GM18507 (cell line): ENCODE measurements around the gene GP1BA.

Experiments
- DNase-seq: peaks from one replicate; pipeline ENCODE4 v3.0.0; 2011; ENCODE audit warnings: low read depth; ENCODE audit not compliant: insufficient read length; ENCODE audit errors: extremely low spot score
- FAIRE-seq: peaks from 2 replicates; lab custom pipeline; 2011; peaks lifted over from hg19 to GRCh38; lab: Jason Lieb, UNC

GP1BA gene

DNA sequence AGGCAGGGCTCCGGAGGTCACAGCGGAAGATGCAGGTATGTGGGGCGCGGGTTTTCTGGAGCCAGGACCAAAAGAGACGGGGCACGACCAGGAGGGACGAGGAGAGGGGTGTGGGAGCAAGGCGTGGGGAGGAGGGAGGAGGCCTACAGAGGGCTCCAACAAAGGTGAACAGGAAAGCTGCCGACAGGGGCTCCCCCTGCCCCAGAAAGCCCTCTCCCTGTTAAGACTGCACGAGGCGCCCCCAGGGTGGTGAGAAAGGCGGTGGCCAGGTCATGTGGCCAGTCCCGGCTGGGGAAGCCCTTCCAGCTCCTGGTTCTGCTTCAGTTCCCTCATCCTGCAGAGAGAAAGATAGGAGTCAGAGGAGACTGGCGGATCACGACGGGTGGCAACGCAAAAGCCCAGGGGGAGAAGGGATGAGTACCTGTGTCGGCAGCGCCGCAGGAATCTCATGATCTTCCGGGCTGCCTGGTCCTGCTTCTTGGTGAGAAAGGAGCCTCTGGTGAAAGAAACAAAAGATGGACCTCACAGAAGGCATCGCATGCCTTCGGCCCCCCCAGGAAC is 36.5 kb downstream of the GP1BA start:
- DNase-seq (no peak), FAIRE-seq (no peak)

DNA sequence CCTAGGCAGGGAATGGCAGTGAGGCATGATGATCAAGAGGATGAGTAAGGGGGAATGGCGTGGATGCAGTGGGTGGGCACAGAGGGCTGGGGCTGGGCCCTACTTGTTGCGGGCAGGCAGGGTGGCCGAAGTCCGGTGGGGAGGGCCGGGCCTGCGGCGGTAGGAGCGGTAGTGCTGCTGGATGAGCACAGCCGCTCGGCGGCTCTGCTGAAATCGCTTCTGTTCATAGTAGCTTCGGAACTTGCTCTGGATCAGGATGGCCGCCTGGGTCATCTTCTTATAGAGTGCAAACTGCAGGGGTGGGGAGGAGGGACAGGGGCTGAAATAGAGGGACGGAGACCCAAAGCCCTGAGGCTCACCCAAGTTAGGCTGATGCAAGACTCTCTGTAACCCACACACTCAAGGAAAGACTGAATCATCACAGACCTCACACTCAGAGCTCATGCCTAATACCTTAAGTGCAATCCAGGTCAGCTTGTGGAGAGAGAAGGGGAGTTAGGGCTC is 37.0 kb downstream of the GP1BA start:
- FAIRE-seq (no peak), DNase-seq (no peak)

DNA sequence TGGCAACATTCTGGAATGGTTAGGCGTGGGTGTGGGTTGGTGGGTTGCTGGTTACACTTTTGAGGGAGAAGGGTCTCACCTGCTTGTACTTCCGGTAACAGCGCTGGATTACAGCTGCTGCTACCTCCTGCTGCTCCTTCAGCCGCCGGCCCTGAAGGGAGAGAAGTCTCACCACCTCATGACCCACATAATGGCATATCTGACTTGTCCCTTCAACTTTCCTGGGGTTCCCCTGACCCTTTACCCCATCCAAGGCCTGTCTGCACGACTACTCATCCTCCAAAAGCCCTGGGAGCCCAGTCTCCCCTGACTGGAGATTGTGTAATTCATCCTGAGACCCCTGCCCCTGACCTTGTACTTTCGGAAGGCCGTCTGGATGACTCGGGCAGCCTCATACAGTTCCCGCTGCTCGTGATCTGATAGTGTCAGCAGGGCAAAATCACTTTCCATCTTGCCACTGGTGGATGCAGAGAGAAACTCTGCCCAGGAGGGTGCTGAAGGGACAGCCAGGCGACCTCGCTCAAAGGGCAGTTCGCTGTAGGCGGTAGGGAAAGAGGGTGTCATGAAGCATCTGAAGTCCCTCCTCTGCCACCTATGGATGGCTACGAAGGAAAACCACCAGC is 37.6 kb downstream of the GP1BA start:
- FAIRE-seq = no peak
- no peak for DNase-seq

DNA sequence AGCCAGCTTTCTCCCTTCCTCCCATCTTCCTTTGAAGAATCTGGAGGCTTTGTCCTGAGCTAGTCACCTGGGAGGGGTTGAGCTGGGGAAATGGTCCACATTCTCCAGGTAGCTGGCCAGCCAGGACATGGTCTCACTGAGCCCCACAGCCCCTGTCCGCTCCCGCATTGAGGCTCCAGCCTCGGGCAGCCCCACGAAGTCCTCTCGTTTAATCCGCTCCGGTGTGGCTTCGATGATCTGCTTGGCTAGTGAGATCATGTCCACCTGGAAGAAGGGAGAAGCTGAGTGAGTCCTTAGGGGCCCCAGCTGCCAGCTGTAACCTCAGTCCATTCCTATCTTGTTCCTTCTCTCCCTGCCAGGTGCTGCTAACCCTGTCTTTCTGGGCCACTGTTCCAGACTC is 38.2 kb downstream of the GP1BA start:
- DNase-seq (no peak), FAIRE-seq (no peak)

DNA sequence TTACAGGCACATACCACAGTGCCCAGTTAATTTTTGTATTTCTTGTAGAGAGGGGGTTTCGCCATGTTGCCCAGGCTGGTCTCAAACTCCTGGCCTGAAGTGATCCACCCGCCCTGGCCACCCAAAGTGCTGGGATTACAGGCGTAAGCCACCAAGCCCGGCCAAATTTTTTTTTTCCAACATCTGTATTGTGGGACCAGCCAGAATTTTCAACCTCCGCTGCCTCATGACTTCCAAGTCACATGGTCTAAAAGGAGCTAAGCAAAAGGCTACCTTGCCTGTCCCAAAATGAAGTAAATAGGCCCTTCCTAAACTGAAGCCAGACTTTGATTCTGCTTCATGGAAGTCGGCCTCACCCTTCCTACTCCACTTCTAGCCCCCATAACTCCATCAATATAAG is 39.7 kb downstream of the GP1BA start:
- no peak for FAIRE-seq

DNA sequence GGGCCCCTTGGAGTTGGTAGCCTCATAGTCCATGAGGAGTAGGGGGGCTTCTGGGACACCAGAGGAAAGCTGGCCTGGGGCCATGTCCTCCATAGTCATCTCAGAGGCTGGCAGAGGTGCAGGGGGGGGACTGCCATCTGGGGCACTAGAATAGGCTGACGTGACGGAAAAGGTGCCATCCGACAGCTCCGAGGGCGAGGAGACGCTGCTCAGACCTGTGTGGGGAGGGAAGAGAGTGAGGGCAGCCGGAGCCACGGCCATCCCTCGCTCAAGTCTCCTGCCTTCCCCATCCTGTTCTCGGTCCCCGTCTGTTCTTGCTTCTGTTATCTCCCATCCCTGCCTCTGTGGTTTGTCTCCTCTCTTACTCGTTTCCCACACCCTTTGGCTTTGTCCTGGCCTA is 40.2 kb downstream of the GP1BA start:
- no peak for FAIRE-seq

More for the DNA sequence above, 39.7 kb downstream of the GP1BA start:
- DNase-seq = no peak

DNA sequence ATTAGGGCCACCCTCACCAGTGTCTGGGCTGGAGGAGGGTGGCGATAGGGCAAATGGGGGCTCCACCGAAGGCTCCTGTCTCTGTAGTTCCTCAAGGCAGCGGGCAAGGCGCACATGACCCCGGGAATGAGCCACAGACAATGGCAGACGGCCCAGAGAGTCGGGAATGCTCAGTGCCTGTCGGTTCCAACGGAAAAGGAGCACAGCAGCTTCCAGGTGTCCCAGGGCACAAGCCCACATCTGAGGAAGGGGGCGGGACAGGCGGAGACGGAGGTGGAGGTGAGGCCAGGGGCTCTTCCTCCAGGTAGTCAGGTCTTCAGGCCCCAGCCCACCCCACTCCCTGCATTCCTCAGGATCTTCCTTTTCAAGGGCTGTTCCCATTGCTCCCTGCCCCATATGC is 40.7 kb downstream of the GP1BA start:
- DNase-seq = no peak
- FAIRE-seq = no peak

More for the DNA sequence above, 40.2 kb downstream of the GP1BA start:
- no peak for DNase-seq

DNA sequence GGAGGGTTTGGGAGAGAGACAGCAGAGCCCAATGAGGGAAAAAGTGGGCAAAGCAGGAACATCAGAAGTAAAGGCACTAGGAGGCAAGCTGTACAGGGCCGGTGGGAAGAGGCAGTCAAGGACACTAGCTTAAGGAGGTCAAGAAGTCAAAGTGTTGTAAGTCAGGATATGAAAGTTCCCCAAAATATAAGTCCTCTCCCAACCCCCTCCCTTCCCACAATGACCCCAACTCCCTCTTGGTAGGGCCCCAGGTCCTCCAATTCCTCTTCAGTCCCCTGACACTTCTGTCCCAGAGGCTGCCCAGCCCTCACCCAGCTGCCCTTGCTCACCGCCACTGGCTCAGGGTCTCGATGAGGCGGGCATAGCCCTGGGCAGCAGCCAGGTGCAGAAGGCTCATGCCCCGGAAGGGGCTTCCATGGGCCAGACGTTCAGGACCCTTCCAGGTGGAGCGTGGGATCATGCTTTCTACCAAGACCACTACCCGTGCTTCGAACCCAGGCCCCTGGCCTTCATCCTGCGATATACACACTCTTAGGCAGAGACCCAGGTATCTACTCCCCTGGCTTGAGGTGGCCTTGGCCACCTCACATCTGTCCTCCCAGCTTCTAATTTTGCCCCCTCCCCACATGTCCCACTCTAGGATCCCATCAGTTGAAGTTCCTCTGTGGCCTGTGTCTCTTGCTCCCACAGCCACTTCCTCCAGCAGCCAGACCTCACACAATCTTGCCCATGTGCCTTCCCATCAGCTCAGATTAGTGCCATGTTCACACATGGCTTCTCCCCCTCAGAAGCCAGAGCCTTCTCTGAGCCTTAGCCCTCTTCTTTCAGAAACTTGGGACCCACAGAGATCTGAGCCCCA is 41.4 kb downstream of the GP1BA start:
- no peak for DNase-seq
- no peak for FAIRE-seq

DNA sequence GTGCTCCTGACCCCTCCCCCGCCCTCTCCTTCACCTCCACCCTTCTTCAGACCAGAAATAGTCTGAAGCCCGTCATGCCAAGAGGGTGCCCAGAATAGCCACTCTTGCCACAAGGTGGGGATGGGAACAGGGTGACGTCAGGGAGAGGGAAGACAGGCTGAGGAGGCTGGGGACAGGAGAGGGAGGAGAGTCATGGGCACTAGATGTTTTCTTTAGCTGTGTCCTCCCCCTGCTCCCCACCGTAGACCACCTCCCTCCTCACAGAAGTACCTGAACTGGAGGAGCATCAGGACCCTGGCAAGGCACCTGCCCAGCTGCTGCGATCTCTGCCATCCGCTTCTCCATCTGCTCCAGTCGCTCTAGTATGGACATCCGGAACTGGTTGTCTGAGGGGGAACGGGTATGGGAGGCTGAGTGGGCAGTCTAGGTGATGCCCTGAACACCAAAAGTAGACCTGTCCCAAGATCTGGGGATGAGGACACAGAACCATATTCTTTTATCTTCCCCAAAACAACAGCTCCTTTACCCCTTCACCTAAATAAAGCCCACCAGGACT is 42.1 kb downstream of the GP1BA start:
- DNase-seq (no peak), FAIRE-seq (no peak)

DNA sequence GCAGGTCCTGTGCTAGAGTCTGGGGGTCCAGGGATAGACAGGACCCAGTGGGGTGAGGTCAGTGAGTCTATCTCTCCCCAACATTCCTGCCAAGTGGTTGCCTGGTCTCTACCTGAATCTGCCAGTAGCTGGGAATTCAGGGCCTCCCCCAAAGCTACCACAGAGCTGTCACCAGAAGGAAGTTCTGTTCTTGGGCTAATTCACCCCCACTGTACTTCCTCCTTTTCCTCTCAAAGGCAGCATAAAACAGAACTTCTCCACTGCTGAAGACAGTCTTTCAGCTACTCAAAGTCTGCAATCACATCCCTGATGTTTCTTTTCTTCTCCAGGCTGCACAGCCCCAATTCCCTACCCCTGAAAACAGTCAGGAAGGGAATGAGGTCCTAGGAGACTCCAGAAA is 46.6 kb downstream of the GP1BA start:
- FAIRE-seq (no peak), DNase-seq (no peak)

DNA sequence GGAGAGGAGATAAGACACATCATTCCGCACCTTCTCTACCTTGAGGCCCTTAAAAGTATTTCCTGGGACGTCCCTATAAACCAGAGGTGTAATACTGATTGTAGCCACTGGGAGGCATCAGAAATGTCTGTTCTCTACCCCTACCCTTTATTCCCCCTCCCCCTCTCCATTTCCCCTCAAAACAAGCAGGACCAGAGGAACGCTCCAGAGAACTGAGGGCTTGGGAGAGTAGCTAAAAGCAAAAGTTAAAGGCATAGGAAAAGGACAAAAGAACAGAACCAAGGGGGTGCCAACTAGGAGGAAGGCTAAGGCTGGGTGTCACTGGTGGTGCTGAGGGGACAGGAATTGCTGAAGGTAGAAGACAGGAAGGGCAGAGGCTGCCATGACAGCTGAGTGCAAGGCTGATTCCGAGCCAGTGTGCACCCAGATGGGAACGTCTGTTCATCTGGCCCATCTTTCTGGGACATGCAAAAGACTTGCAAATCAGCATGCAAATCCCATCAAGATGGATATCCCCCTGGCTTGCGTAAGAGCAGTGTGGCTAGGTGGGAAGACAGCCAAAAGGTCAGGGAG is 48.7 kb downstream of the GP1BA start:
- DNase-seq (no peak), FAIRE-seq (peak; percentile 85)

DNA sequence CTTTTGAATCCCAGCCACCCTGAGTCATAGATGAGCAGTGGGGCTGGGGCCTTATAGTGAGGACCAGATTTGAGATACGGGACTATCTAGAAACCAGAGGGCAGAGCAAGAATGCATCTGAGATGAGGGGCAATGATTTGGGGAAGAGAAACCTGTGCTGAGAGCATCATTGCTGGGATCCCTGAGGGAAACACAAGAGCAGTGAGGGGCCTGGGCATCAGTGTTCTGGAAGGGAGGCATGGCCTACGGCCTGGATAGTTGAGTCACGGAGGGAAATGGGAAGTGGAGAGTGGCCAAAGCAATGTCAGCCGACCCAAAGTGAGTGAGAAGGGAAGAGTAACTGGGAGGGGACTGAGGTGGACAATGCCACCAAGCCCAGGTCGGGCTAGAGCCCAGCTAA is 50.2 kb downstream of the GP1BA start:
- FAIRE-seq = no peak
- no peak for DNase-seq
